ENCODE measurements around the gene FXYD5. TPM values are rescaled to one million over a fixed set of nuclear protein-coding genes. Genes with fewer than 3 reads are reported as not detected.

FXYD5 gene
- polyA plus RNA-seq, 2 of the 4 experiments (the other 2 are of a cell fraction), result 70.8 to 113 TPM

DNA sequence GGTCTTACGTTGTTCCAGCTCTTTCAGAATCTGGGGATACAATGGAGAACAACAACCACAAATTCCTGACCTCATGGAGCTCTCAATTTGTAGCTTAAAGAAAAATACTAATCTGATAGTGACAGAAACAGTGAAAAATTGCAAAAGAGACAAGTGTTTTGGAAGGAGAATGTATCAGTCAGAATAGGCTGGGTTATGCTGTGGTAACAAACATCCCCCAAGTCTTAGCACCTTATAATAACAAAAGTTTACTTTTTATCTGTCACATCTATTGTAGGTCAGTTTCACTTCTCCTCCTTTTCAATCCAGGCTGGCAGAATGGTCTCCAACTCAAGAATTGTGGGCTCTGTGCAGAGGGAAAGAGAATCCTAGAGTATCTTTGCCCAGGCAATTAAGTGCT is 64.5 kb downstream of the FXYD5 start:
- CTCF ChIA-PET, result interaction anchor here (0.6 to 1.6 kb wide), 2 partner anchors 55 to 819 kb away, joined by 3 to 4 read pairs; no protein-coding TSS in a partner anchor
- POLR2A ChIA-PET, result no interaction called here
- TF ChIP-seq TFCP2L1 (CRISPR knock-in tag; IDR thresholded peaks at IDR 0.05) (no peak), EHMT2 (IDR thresholded peaks at IDR 0.05; ENCODE audit: low read depth) (no peak), CHD4 (IDR thresholded peaks at IDR 0.05; ENCODE audit: borderline replicate concordance) (no peak), RARB (CRISPR knock-in tag; IDR thresholded peaks at IDR 0.05) (no peak), PHF8 (IDR thresholded peaks at IDR 0.05; ENCODE audit: borderline replicate concordance, low read depth) (no peak), MAFK (IDR thresholded peaks at IDR 0.05; ENCODE audit: partially characterized antibody) (no peak), BHLHE40 (IDR thresholded peaks at IDR 0.05; ENCODE audit: low read depth, low read length) (no peak), HDAC2 (IDR thresholded peaks at IDR 0.05) (no peak), RCOR1 (IDR thresholded peaks at IDR 0.05; ENCODE audit: low read depth, low read length) (no peak)
- TF ChIP-seq, protein P1, sequence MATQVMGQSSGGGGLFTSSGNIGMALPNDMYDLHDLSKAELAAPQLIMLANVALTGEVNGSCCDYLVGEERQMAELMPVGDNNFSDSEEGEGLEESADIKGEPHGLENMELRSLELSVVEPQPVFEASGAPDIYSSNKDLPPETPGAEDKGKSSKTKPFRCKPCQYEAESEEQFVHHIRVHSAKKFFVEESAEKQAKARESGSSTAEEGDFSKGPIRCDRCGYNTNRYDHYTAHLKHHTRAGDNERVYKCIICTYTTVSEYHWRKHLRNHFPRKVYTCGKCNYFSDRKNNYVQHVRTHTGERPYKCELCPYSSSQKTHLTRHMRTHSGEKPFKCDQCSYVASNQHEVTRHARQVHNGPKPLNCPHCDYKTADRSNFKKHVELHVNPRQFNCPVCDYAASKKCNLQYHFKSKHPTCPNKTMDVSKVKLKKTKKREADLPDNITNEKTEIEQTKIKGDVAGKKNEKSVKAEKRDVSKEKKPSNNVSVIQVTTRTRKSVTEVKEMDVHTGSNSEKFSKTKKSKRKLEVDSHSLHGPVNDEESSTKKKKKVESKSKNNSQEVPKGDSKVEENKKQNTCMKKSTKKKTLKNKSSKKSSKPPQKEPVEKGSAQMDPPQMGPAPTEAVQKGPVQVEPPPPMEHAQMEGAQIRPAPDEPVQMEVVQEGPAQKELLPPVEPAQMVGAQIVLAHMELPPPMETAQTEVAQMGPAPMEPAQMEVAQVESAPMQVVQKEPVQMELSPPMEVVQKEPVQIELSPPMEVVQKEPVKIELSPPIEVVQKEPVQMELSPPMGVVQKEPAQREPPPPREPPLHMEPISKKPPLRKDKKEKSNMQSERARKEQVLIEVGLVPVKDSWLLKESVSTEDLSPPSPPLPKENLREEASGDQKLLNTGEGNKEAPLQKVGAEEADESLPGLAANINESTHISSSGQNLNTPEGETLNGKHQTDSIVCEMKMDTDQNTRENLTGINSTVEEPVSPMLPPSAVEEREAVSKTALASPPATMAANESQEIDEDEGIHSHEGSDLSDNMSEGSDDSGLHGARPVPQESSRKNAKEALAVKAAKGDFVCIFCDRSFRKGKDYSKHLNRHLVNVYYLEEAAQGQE (IDR thresholded peaks at IDR 0.05), result no peak
- ATAC-seq (no peak), FAIRE-seq (no peak), DNase-seq (ENCODE audit: low read depth in 1 of 2, low spot score in 1 of 2) (no peak)
- Histone ChIP-seq H3K4me2 (no peak overlapping the region), H3K27ac (no peak overlapping the region), H3K9me3 (peaks cover 48% of the 10 kb centered on the region), H3K4me3 (no peak overlapping the region), H3K4me1 (peaks cover 5% of the 10 kb centered on the region; the same call in 2 of the 3 replicates)
- WGBS (ENCODE audit: missing lambda C conversion rate), result 9% methylated on average over 1 of the region's 1 CpG

Small RNA genes within 50 kb of the gene (small RNA-seq; reads per million reads assigned to genes)
- gene AC020907.2, result 0 reads per million in 6 experiments

Other genes with a start within 250 kb of the FXYD5 start
- 9.4 and 11.2 TPM in 2 replicates for gene ZNF30, start 227.8 kb upstream of the FXYD5 start, polyA plus RNA-seq (2011; rRNA removed)
- 5.1 to 5.7 TPM (median 5.4 TPM) in 3 replicates for gene ZNF30, start 227.8 kb upstream of the FXYD5 start, polyA plus RNA-seq (2017; fragmentation: RNase III; extraction: RNeasy Plus Mini Kit Qiagen cat#74134 plus additional on column Dnase treatment)
- 3.7 and 5.0 TPM in 2 replicates for gene ZNF792, start 190.5 kb upstream of the FXYD5 start, polyA plus RNA-seq (2011; rRNA removed)
- gene ZNF792, start 190.5 kb upstream of the FXYD5 start, polyA plus RNA-seq (2017; fragmentation: RNase III; extraction: RNeasy Plus Mini Kit Qiagen cat#74134 plus additional on column Dnase treatment), result 1.9 to 2.2 TPM (median 2.0 TPM) in 3 replicates
- gene GRAMD1A, start 154.4 kb upstream of the FXYD5 start, polyA plus RNA-seq (2011; rRNA removed), result 184 and 221 TPM in 2 replicates
- 104 to 131 TPM (median 128 TPM) in 3 replicates for gene GRAMD1A, start 154.4 kb upstream of the FXYD5 start, polyA plus RNA-seq (2017; fragmentation: RNase III; extraction: RNeasy Plus Mini Kit Qiagen cat#74134 plus additional on column Dnase treatment)
- gene SCN1B, start 124.3 kb upstream of the FXYD5 start, polyA plus RNA-seq (2011; rRNA removed), result 11.0 and 12.8 TPM in 2 replicates
- gene SCN1B, start 124.3 kb upstream of the FXYD5 start, polyA plus RNA-seq (2017; fragmentation: RNase III; extraction: RNeasy Plus Mini Kit Qiagen cat#74134 plus additional on column Dnase treatment), result 10.3 to 11.4 TPM (median 11.3 TPM) in 3 replicates
- 0.08 and 0.09 TPM in 2 replicates for gene HPN, start 113.0 kb upstream of the FXYD5 start, polyA plus RNA-seq (2011; rRNA removed)
- 0.04 to 0.12 TPM (median 0.06 TPM) in 3 replicates for gene HPN, start 113.0 kb upstream of the FXYD5 start, polyA plus RNA-seq (2017; fragmentation: RNase III; extraction: RNeasy Plus Mini Kit Qiagen cat#74134 plus additional on column Dnase treatment)
- 0.32 and 0.46 TPM in 2 replicates for gene FXYD3, start 38.9 kb upstream of the FXYD5 start, polyA plus RNA-seq (2011; rRNA removed)
- 0.16 TPM in 1 of 3 replicates, not detected in the others for gene FXYD3, start 38.9 kb upstream of the FXYD5 start, polyA plus RNA-seq (2017; fragmentation: RNase III; extraction: RNeasy Plus Mini Kit Qiagen cat#74134 plus additional on column Dnase treatment)
- 0.06 and 0.13 TPM in 2 replicates for gene LGI4, start 19.7 kb upstream of the FXYD5 start, polyA plus RNA-seq (2011; rRNA removed)
- 0.09 to 0.16 TPM (median 0.12 TPM) in 3 replicates for gene LGI4, start 19.7 kb upstream of the FXYD5 start, polyA plus RNA-seq (2017; fragmentation: RNase III; extraction: RNeasy Plus Mini Kit Qiagen cat#74134 plus additional on column Dnase treatment)
- not detected in 2 replicates for gene FXYD1, start 15.9 kb upstream of the FXYD5 start, polyA plus RNA-seq (2011; rRNA removed)
- gene FXYD1, start 15.9 kb upstream of the FXYD5 start, polyA plus RNA-seq (2017; fragmentation: RNase III; extraction: RNeasy Plus Mini Kit Qiagen cat#74134 plus additional on column Dnase treatment), result not detected in 3 replicates
- not detected in 2 replicates for gene FXYD7, start 11.5 kb upstream of the FXYD5 start, polyA plus RNA-seq (2011; rRNA removed)
- 0.15 TPM in 1 of 3 replicates, not detected in the others for gene FXYD7, start 11.5 kb upstream of the FXYD5 start, polyA plus RNA-seq (2017; fragmentation: RNase III; extraction: RNeasy Plus Mini Kit Qiagen cat#74134 plus additional on column Dnase treatment)
- gene FAM187B, start 74.0 kb downstream of the FXYD5 start, polyA plus RNA-seq (2011; rRNA removed), result not detected in 2 replicates
- not detected in 3 replicates for gene FAM187B, start 74.0 kb downstream of the FXYD5 start, polyA plus RNA-seq (2017; fragmentation: RNase III; extraction: RNeasy Plus Mini Kit Qiagen cat#74134 plus additional on column Dnase treatment)
- 2.1 and 2.5 TPM in 2 replicates for gene LSR, start 94.3 kb downstream of the FXYD5 start, polyA plus RNA-seq (2011; rRNA removed)
- gene LSR, start 94.3 kb downstream of the FXYD5 start, polyA plus RNA-seq (2017; fragmentation: RNase III; extraction: RNeasy Plus Mini Kit Qiagen cat#74134 plus additional on column Dnase treatment), result 3.6 to 4.7 TPM (median 4.4 TPM) in 3 replicates
- gene USF2, start 114.2 kb downstream of the FXYD5 start, polyA plus RNA-seq (2011; rRNA removed), result 91.8 and 118 TPM in 2 replicates
- 124 to 141 TPM (median 141 TPM) in 3 replicates for gene USF2, start 114.2 kb downstream of the FXYD5 start, polyA plus RNA-seq (2017; fragmentation: RNase III; extraction: RNeasy Plus Mini Kit Qiagen cat#74134 plus additional on column Dnase treatment)
- not detected in 2 replicates for gene HAMP, start 127.8 kb downstream of the FXYD5 start, polyA plus RNA-seq (2011; rRNA removed)
- gene HAMP, start 127.8 kb downstream of the FXYD5 start, polyA plus RNA-seq (2017; fragmentation: RNase III; extraction: RNeasy Plus Mini Kit Qiagen cat#74134 plus additional on column Dnase treatment), result 0.03 TPM in 1 of 3 replicates, not detected in the others
- not detected in 2 replicates for gene MAG, start 137.4 kb downstream of the FXYD5 start, polyA plus RNA-seq (2011; rRNA removed)
- not detected in 3 replicates for gene MAG, start 137.4 kb downstream of the FXYD5 start, polyA plus RNA-seq (2017; fragmentation: RNase III; extraction: RNeasy Plus Mini Kit Qiagen cat#74134 plus additional on column Dnase treatment)
- 0.14 and 0.29 TPM in 2 replicates for gene CD22, start 174.5 kb downstream of the FXYD5 start, polyA plus RNA-seq (2011; rRNA removed)
- gene CD22, start 174.5 kb downstream of the FXYD5 start, polyA plus RNA-seq (2017; fragmentation: RNase III; extraction: RNeasy Plus Mini Kit Qiagen cat#74134 plus additional on column Dnase treatment), result 0.05 TPM in 1 of 3 replicates, not detected in the others
- not detected in 2 replicates for gene FFAR1, start 193.2 kb downstream of the FXYD5 start, polyA plus RNA-seq (2011; rRNA removed)
- not detected in 3 replicates for gene FFAR1, start 193.2 kb downstream of the FXYD5 start, polyA plus RNA-seq (2017; fragmentation: RNase III; extraction: RNeasy Plus Mini Kit Qiagen cat#74134 plus additional on column Dnase treatment)
- gene FFAR3, start 203.7 kb downstream of the FXYD5 start, polyA plus RNA-seq (2011; rRNA removed), result not detected in 2 replicates
- not detected in 3 replicates for gene FFAR3, start 203.7 kb downstream of the FXYD5 start, polyA plus RNA-seq (2017; fragmentation: RNase III; extraction: RNeasy Plus Mini Kit Qiagen cat#74134 plus additional on column Dnase treatment)
- not detected in 2 replicates for gene GPR42, start 216.3 kb downstream of the FXYD5 start, polyA plus RNA-seq (2011; rRNA removed)
- gene GPR42, start 216.3 kb downstream of the FXYD5 start, polyA plus RNA-seq (2017; fragmentation: RNase III; extraction: RNeasy Plus Mini Kit Qiagen cat#74134 plus additional on column Dnase treatment), result not detected in 3 replicates